Putamen (tissue), 1 donor: ENCODE data around the gene CRIP2.

ENCODE experiments used
- DNase-seq: peaks from one replicate; pipeline ENCODE4 v3.0.0-alpha.2; 2016; ENCODE audit warnings: low spot score

The CRIP2 gene

GRCh38 chr14:105476831-105477659 lies 2.4 kb downstream of the CRIP2 start:
- no peak for DNase-seq

GRCh38 chr14:105477660-105478397 lies 3.2 kb downstream of the CRIP2 start:
- no peak for DNase-seq

GRCh38 chr14:105478398-105479251 lies 4.0 kb downstream of the CRIP2 start:
- no peak for DNase-seq

- no peak for DNase-seq
These were observed 5.0 kb downstream of the CRIP2 start for GRCh38 chr14:105479431-105480158.

- DNase-seq = no peak
These were observed 5.7 kb downstream of the CRIP2 start for GRCh38 chr14:105480199-105480746.

- peak; percentile 88 for DNase-seq
These were observed 6.5 kb downstream of the CRIP2 start for GRCh38 chr14:105480807-105481801.

- DNase-seq = peak; percentile 80
These were observed 7.4 kb downstream of the CRIP2 start for GRCh38 chr14:105481886-105482457.

- no peak for DNase-seq
These were observed 8.0 kb downstream of the CRIP2 start for GRCh38 chr14:105482486-105483110.

GRCh38 chr14:105483300-105484068 lies 8.9 kb downstream of the CRIP2 start:
- no peak for DNase-seq

- DNase-seq = no peak
These were observed 9.7 kb downstream of the CRIP2 start for GRCh38 chr14:105484069-105484996.

GRCh38 chr14:105484997-105485393 lies 10.4 kb downstream of the CRIP2 start:
- DNase-seq = no peak

- DNase-seq = no peak
These were observed 11.1 kb downstream of the CRIP2 start for GRCh38 chr14:105485739-105486162.

- DNase-seq = no peak
These were observed 11.7 kb downstream of the CRIP2 start, which contains the start of gene CRIP1 for GRCh38 chr14:105486163-105486973. Gene CRIP1, plus strand, starts transcription at chr14:105486886. Its CDS starts 374 bp downstream, at chr14:105487260.

- no peak for DNase-seq
These were observed 12.4 kb downstream of the CRIP2 start for GRCh38 chr14:105486974-105487448.

- no peak for DNase-seq
These were observed 12.9 kb downstream of the CRIP2 start for GRCh38 chr14:105487449-105487985.
